Left ventricle myocardium inferior (tissue), 1 donor: ENCODE measurements around the gene PTPRN2. TPM values are rescaled to one million over a fixed set of nuclear protein-coding genes. Genes with fewer than 3 reads are reported as not detected.
"Not testable (repeated sequence)": the region's sequence is repeated elsewhere in the genome, so short reads cannot be mapped to it uniquely, and the experiment has no call there.

Experiments
- DNase-seq: peaks from one replicate; pipeline ENCODE4 v3.0.0-alpha.2; 2020
- H3K27ac ChIP-seq: fragments of 200-600 bp; replicated peaks from 2 replicates; pipeline ENCODE4 v1.8.0; 2021
- H3K27me3 ChIP-seq: fragments of 200-600 bp; 2 replicates; pipeline ENCODE4 v1.8.0; 2021; ENCODE audit warnings: low read depth
- H3K36me3 ChIP-seq: fragments of 200-600 bp; 2 replicates; pipeline ENCODE4 v1.8.0; 2021
- H3K4me1 ChIP-seq: fragments of 200-600 bp; 2 replicates; pipeline ENCODE4 v1.8.0; 2021
- H3K4me3 ChIP-seq: fragments of 200-600 bp; 2 replicates; pipeline ENCODE4 v1.8.0; 2021; ENCODE audit warnings: mild to moderate bottlenecking, moderate library complexity
- H3K9me3 ChIP-seq: fragments of 200-600 bp; replicated peaks from 2 replicates; pipeline ENCODE4 v1.8.0; 2021
- CTCF ChIP-seq: fragments of 200-600 bp; IDR thresholded peaks from 2 replicates; pipeline ENCODE4 v1.8.0; 2021; ENCODE audit warnings: antibody characterized with exemption, mild to moderate bottlenecking, borderline replicate concordance
- intact Hi-C: fragments of 100-400 bp; cut with micrococcal nuclease; formaldehyde crosslinking; loops from one replicate; pipeline ENCODE4 v1.11.0; 2022
- total RNA-seq: library from RNA; stranded (reverse); fragmentation: NEBNext Ultra II Directional; extraction: Animal tissue kit (Norgen Biotek cat#: 25700); gene quantifications from one replicate; pipeline ENCODE4 v1.2.1, GENCODE V29; 2021
- donor health status: DM: no; HTN: yes; CAD: no; lungs with severe emphysema.

Gene PTPRN2
- total RNA-seq, 1 donor from 2014 or later = 1.3 TPM

GRCh38 chr7:158296798-158297104, 290.9 kb downstream of the PTPRN2 start:
- Histone ChIP-seq H3K27ac (no peak overlapping the region), H3K9me3 (no peaks in the 10 kb centered on the region), H3K27me3 (peaks cover 53% of the 10 kb centered on the region), H3K4me3 (no peak overlapping the region), H3K4me1 (no peaks in the 10 kb centered on the region), H3K36me3 (no peaks in the 10 kb centered on the region)
- TF ChIP-seq CTCF = no peak
- no peak for DNase-seq
- intact Hi-C loops = no loop called here

- Histone ChIP-seq H3K4me3 (no peak overlapping the region), H3K9me3 (no peaks in the 10 kb centered on the region), H3K4me1 (no peaks in the 10 kb centered on the region), H3K27ac (no peak overlapping the region), H3K27me3 (peaks cover 47% of the 10 kb centered on the region), H3K36me3 (no peaks in the 10 kb centered on the region)
- no peak for DNase-seq
- TF ChIP-seq CTCF = no peak
- intact Hi-C loops = no loop called here
Observed at GRCh38 chr7:158295966-158296797, 291.4 kb downstream of the PTPRN2 start.

GRCh38 chr7:158294468-158295215, 293.0 kb downstream of the PTPRN2 start:
- Histone ChIP-seq H3K9me3 (peaks cover 13% of the 10 kb centered on the region), H3K27me3 (peaks cover 33% of the 10 kb centered on the region)
- H3K4me3 ChIP-seq, H3K27ac ChIP-seq, intact Hi-C loops, H3K36me3 ChIP-seq, DNase-seq, H3K4me1 ChIP-seq: not testable (repeated sequence)

GRCh38 chr7:158292948-158293347, 294.7 kb downstream of the PTPRN2 start:
- Histone ChIP-seq H3K27me3 (peaks cover 22% of the 10 kb centered on the region), H3K4me1 (no peaks in the 10 kb centered on the region), H3K27ac (no peak overlapping the region), H3K4me3 (no peak overlapping the region), H3K36me3 (peaks cover 5% of the 10 kb centered on the region), H3K9me3 (peaks cover 30% of the 10 kb centered on the region)
- no peak for DNase-seq
- no peak for TF ChIP-seq CTCF
- intact Hi-C loops = no loop called here

GRCh38 chr7:158291998-158292397, 295.6 kb downstream of the PTPRN2 start:
- intact Hi-C loops = no loop called here
- H3K4me3 ChIP-seq = no peak overlapping the region
- TF ChIP-seq CTCF = no peak

More at GRCh38 chr7:158291998-158292397, 295.6 kb downstream of the PTPRN2 start:
- Histone ChIP-seq H3K27ac (no peak overlapping the region), H3K9me3 (peaks cover 40% of the 10 kb centered on the region), H3K4me1 (no peaks in the 10 kb centered on the region), H3K27me3 (peaks cover 16% of the 10 kb centered on the region), H3K36me3 (peaks cover 5% of the 10 kb centered on the region)
- DNase-seq = no peak
